HG02852 (cell line): Measurements from ENCODE around the gene PLEKHA5.
"Not testable (repeated sequence)": the region's sequence is repeated elsewhere in the genome, so short reads cannot be mapped to it uniquely, and the experiment has no call there.

Source experiments
- ATAC-seq: cut with Tn5 transposase; IDR thresholded peaks from one replicate; pipeline ENCODE4 v1.9.1; 2021; ENCODE audit warnings: mild to moderate bottlenecking, moderate library complexity; ENCODE audit not compliant: unreplicated experiment

Gene PLEKHA5

GRCh38 chr12:19165451-19165850, 35.9 kb downstream of the PLEKHA5 start:
- no peak for ATAC-seq

GRCh38 chr12:19166387-19166786, 36.9 kb downstream of the PLEKHA5 start:
- ATAC-seq: no peak

GRCh38 chr12:19166956-19167355, 37.4 kb downstream of the PLEKHA5 start:
- ATAC-seq: no peak

GRCh38 chr12:19167708-19168107, 38.2 kb downstream of the PLEKHA5 start:
- no peak for ATAC-seq

GRCh38 chr12:19168644-19169043, 39.1 kb downstream of the PLEKHA5 start:
- ATAC-seq: no peak

GRCh38 chr12:19169222-19169621, 39.7 kb downstream of the PLEKHA5 start:
- no peak for ATAC-seq

GRCh38 chr12:19170286-19170685, 40.8 kb downstream of the PLEKHA5 start:
- not testable (repeated sequence) for ATAC-seq

- no peak for ATAC-seq
These were observed 42.2 kb downstream of the PLEKHA5 start for GRCh38 chr12:19171731-19172130.

- no peak for ATAC-seq
These were observed 48.2 kb downstream of the PLEKHA5 start for GRCh38 chr12:19177754-19178153.

- no peak for ATAC-seq
These were observed 50.5 kb downstream of the PLEKHA5 start for GRCh38 chr12:19179986-19180385.

- no peak for ATAC-seq
These were observed 52.3 kb downstream of the PLEKHA5 start for GRCh38 chr12:19181666-19182426.

GRCh38 chr12:19183121-19183838, 53.7 kb downstream of the PLEKHA5 start:
- no peak for ATAC-seq

GRCh38 chr12:19185262-19185929, 55.9 kb downstream of the PLEKHA5 start:
- no peak for ATAC-seq

- ATAC-seq: no peak
These were observed 57.5 kb downstream of the PLEKHA5 start for GRCh38 chr12:19186722-19187661.

GRCh38 chr12:19189522-19189921, 60.0 kb downstream of the PLEKHA5 start:
- ATAC-seq: no peak

- ATAC-seq: no peak
These were observed 60.9 kb downstream of the PLEKHA5 start for GRCh38 chr12:19190292-19191031.

GRCh38 chr12:19191089-19191488, 61.6 kb downstream of the PLEKHA5 start:
- ATAC-seq: no peak

- no peak for ATAC-seq
These were observed 62.0 kb downstream of the PLEKHA5 start for GRCh38 chr12:19191563-19191962.

GRCh38 chr12:19192710-19193109, 63.2 kb downstream of the PLEKHA5 start:
- no peak for ATAC-seq

- no peak for ATAC-seq
These were observed 65.4 kb downstream of the PLEKHA5 start for GRCh38 chr12:19194963-19195362.
